ENCODE results near the gene DYRK1A.
A peak's percentile ranks its signal among the peaks of the same experiment; 100 is the strongest.

DYRK1A gene

DNA sequence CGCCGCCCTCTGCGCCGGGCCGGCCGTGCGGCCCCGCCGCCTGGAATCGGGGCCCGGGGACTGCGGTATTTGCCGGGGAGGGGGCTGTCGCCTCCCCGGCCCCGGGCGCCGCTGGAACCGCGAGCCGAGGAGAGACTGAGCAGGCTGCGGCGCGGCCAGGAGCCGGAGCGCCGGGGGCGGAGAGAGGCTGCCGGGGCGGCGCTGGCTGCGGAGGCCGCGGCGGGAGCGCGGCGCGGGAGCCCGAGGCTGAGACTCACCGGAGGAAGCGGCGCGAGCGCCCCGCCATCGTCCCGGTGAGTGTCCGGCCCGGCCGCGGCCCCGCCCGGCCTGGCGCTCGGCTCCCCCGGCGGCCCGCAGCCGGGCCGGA, 746 bp downstream of the DYRK1A start:
- peak overlapping the region; percentile 88 for H3K4me3 ChIP-seq (ENCODE audit: low read depth, low read length)

GRCh38 chr21:37367703-37368540, 1.3 kb downstream of the DYRK1A start:
- no peaks in the 10 kb centered on the region for H3K9me3 ChIP-seq (ENCODE audit: control insufficient read depth, insufficient read depth, low read length)
- peaks cover 3% of the 10 kb centered on the region for H3K36me3 ChIP-seq (ENCODE audit: control insufficient read depth, insufficient read depth, low read length)
- H3K9ac ChIP-seq (ENCODE audit: low read depth, low read length), result peak overlapping the region; percentile 77
- H3K27me3 ChIP-seq (ENCODE audit: control insufficient read depth, insufficient read depth, low read length), result no peaks in the 10 kb centered on the region
- H3K4me3 ChIP-seq (ENCODE audit: low read depth, low read length), result peak overlapping the region; percentile 88
- H3K4me1 ChIP-seq (ENCODE audit: control insufficient read depth, insufficient read depth, low read length), result peaks cover 18% of the 10 kb centered on the region

More for the DNA sequence above, 746 bp downstream of the DYRK1A start:
- peaks cover 3% of the 10 kb centered on the region for H3K36me3 ChIP-seq (ENCODE audit: control insufficient read depth, insufficient read depth, low read length)
- H3K9ac ChIP-seq (ENCODE audit: low read depth, low read length), result no peak overlapping the region
- H3K4me1 ChIP-seq (ENCODE audit: control insufficient read depth, insufficient read depth, low read length), result peaks cover 18% of the 10 kb centered on the region
- no peaks in the 10 kb centered on the region for H3K9me3 ChIP-seq (ENCODE audit: control insufficient read depth, insufficient read depth, low read length)
- H3K27me3 ChIP-seq (ENCODE audit: control insufficient read depth, insufficient read depth, low read length), result no peaks in the 10 kb centered on the region

GRCh38 chr21:37368541-37369279, 2.1 kb downstream of the DYRK1A start:
- H3K36me3 ChIP-seq (ENCODE audit: control insufficient read depth, insufficient read depth, low read length), result peaks cover 3% of the 10 kb centered on the region
- peaks cover 18% of the 10 kb centered on the region for H3K4me1 ChIP-seq (ENCODE audit: control insufficient read depth, insufficient read depth, low read length)
- peak overlapping the region; percentile 77 for H3K9ac ChIP-seq (ENCODE audit: low read depth, low read length)
- H3K27me3 ChIP-seq (ENCODE audit: control insufficient read depth, insufficient read depth, low read length), result no peaks in the 10 kb centered on the region
- no peaks in the 10 kb centered on the region for H3K9me3 ChIP-seq (ENCODE audit: control insufficient read depth, insufficient read depth, low read length)
- H3K4me3 ChIP-seq (ENCODE audit: low read depth, low read length), result peak overlapping the region; percentile 88

DNA sequence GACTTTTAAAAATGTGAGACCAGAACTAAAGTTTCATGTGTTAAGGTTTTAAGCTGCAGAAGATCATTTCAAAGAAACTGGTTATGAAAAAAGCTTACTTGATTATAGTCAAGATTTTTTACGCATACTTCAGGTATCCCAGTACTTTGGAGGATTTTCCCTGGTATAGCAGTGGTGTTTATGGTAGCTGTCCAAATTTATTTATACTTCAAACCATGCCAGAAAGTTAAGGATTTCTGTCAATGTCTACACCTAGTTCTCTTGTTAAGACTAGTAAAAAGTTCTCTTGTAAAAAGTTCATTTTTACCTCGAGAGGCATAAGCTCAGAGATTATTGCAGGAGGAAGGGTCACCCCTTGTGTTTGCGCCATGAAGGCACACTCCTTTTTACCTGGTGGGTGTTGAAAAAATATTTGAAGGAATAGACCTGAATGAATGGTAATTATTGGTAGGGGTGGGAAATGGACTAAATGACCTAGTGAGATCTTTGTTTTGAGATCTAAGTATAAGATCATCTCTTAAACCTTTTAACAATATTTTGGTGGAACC, 2.8 kb downstream of the DYRK1A start:
- H3K4me3 ChIP-seq (ENCODE audit: low read depth, low read length), result peak overlapping the region; percentile 88
- peaks cover 18% of the 10 kb centered on the region for H3K4me1 ChIP-seq (ENCODE audit: control insufficient read depth, insufficient read depth, low read length)
- no peaks in the 10 kb centered on the region for H3K27me3 ChIP-seq (ENCODE audit: control insufficient read depth, insufficient read depth, low read length)
- peaks cover 3% of the 10 kb centered on the region for H3K36me3 ChIP-seq (ENCODE audit: control insufficient read depth, insufficient read depth, low read length)
- H3K9ac ChIP-seq (ENCODE audit: low read depth, low read length), result no peak overlapping the region
- no peaks in the 10 kb centered on the region for H3K9me3 ChIP-seq (ENCODE audit: control insufficient read depth, insufficient read depth, low read length)

- no peaks in the 10 kb centered on the region for H3K27me3 ChIP-seq (ENCODE audit: control insufficient read depth, insufficient read depth, low read length)
- no peak overlapping the region for H3K9ac ChIP-seq (ENCODE audit: low read depth, low read length)
These were observed 3.8 kb downstream of the DYRK1A start for GRCh38 chr21:37370152-37371040.

GRCh38 chr21:37371041-37371397, 4.4 kb downstream of the DYRK1A start:
- Histone ChIP-seq H3K4me1 (ENCODE audit: control insufficient read depth, insufficient read depth, low read length) (peaks cover 15% of the 10 kb centered on the region), H3K27me3 (ENCODE audit: control insufficient read depth, insufficient read depth, low read length) (no peaks in the 10 kb centered on the region), H3K9me3 (ENCODE audit: control insufficient read depth, insufficient read depth, low read length) (no peaks in the 10 kb centered on the region), H3K4me3 (ENCODE audit: low read depth, low read length) (no peak overlapping the region), H3K36me3 (ENCODE audit: control insufficient read depth, insufficient read depth, low read length) (peaks cover 3% of the 10 kb centered on the region), H3K9ac (ENCODE audit: low read depth, low read length) (no peak overlapping the region)

More at GRCh38 chr21:37370152-37371040, 3.8 kb downstream of the DYRK1A start:
- Histone ChIP-seq H3K36me3 (ENCODE audit: control insufficient read depth, insufficient read depth, low read length) (peaks cover 3% of the 10 kb centered on the region), H3K4me1 (ENCODE audit: control insufficient read depth, insufficient read depth, low read length) (peaks cover 15% of the 10 kb centered on the region), H3K9me3 (ENCODE audit: control insufficient read depth, insufficient read depth, low read length) (no peaks in the 10 kb centered on the region), H3K4me3 (ENCODE audit: low read depth, low read length) (no peak overlapping the region)

GRCh38 chr21:37372127-37372731, 5.7 kb downstream of the DYRK1A start:
- Histone ChIP-seq H3K36me3 (ENCODE audit: control insufficient read depth, insufficient read depth, low read length) (peaks cover 3% of the 10 kb centered on the region), H3K9ac (ENCODE audit: low read depth, low read length) (no peak overlapping the region), H3K4me3 (ENCODE audit: low read depth, low read length) (no peak overlapping the region), H3K9me3 (ENCODE audit: control insufficient read depth, insufficient read depth, low read length) (no peaks in the 10 kb centered on the region), H3K27me3 (ENCODE audit: control insufficient read depth, insufficient read depth, low read length) (no peaks in the 10 kb centered on the region), H3K4me1 (ENCODE audit: control insufficient read depth, insufficient read depth, low read length) (peaks cover 15% of the 10 kb centered on the region)

DNA sequence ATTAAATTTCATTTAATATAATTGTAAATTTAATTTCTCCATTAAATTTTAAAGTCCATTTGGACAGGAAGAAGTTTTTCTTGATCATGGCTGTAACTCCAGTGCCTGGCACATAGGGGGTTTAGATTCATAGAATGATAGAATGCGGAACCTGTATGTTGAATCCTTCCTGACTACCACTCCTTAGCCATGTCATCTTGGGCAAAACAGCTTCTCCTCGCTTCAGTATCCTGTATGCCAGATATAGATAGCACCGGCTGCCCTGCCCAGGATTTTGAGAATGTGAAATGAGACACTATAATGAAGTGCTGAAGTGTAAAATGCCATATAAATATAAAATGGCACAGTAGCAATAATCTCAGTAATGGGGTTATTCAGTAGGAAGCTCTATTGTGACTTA, 6.4 kb downstream of the DYRK1A start:
- Histone ChIP-seq H3K36me3 (ENCODE audit: control insufficient read depth, insufficient read depth, low read length) (no peaks in the 10 kb centered on the region), H3K4me3 (ENCODE audit: low read depth, low read length) (no peak overlapping the region), H3K9me3 (ENCODE audit: control insufficient read depth, insufficient read depth, low read length) (no peaks in the 10 kb centered on the region), H3K4me1 (ENCODE audit: control insufficient read depth, insufficient read depth, low read length) (peaks cover 15% of the 10 kb centered on the region), H3K27me3 (ENCODE audit: control insufficient read depth, insufficient read depth, low read length) (no peaks in the 10 kb centered on the region), H3K9ac (ENCODE audit: low read depth, low read length) (no peak overlapping the region)

DNA sequence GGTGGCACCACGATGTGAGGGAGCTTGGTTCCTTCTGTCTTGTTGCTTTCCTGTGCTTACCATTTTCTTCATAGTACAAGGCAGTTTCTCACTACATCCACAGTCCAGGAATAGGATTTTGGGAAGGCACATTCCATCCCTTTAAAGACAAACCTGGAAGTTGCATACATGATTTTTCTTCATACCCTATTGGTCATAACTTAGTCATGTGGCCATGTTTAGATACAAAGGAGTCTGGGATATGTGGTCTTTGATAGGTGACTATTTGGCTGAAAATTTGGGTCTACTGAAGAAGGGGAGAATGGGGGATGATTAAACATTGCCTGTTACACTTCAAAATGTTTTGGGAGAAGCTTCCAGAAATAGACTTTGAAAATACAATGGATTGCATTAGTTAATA, 7.0 kb downstream of the DYRK1A start:
- H3K9ac ChIP-seq (ENCODE audit: low read depth, low read length), result no peak overlapping the region
- peaks cover 16% of the 10 kb centered on the region for H3K4me1 ChIP-seq (ENCODE audit: control insufficient read depth, insufficient read depth, low read length)
- no peaks in the 10 kb centered on the region for H3K27me3 ChIP-seq (ENCODE audit: control insufficient read depth, insufficient read depth, low read length)
- no peak overlapping the region for H3K4me3 ChIP-seq (ENCODE audit: low read depth, low read length)
- no peaks in the 10 kb centered on the region for H3K9me3 ChIP-seq (ENCODE audit: control insufficient read depth, insufficient read depth, low read length)
- H3K36me3 ChIP-seq (ENCODE audit: control insufficient read depth, insufficient read depth, low read length), result no peaks in the 10 kb centered on the region

DNA sequence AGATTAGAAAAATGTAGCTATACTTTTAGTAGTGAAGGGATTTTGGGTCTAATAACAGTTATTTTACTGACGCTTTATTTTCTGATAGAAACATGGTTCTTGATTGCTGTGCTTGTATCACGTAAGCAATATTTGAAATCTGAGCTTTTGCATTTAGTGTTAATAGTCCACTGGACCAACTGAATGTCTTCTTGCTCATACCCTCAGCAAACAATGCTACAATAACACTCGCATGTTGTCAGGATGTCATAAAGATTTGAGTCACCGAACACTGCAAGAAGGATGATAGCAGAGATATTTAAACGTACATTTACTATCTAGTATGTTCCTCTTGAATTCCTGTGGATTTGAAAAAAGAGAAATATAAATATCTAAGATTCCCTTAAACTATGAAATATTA, 7.5 kb downstream of the DYRK1A start:
- H3K4me3 ChIP-seq (ENCODE audit: low read depth, low read length), result no peak overlapping the region
- H3K9ac ChIP-seq (ENCODE audit: low read depth, low read length), result no peak overlapping the region
- H3K4me1 ChIP-seq (ENCODE audit: control insufficient read depth, insufficient read depth, low read length), result peaks cover 21% of the 10 kb centered on the region
- no peaks in the 10 kb centered on the region for H3K36me3 ChIP-seq (ENCODE audit: control insufficient read depth, insufficient read depth, low read length)
- no peaks in the 10 kb centered on the region for H3K9me3 ChIP-seq (ENCODE audit: control insufficient read depth, insufficient read depth, low read length)
- no peaks in the 10 kb centered on the region for H3K27me3 ChIP-seq (ENCODE audit: control insufficient read depth, insufficient read depth, low read length)
